ENCODE data around the gene COL28A1.
"Not testable (repeated sequence)": the region's sequence is repeated elsewhere in the genome, so short reads cannot be mapped to it uniquely, and the experiment has no call there.

Gene COL28A1

DNA sequence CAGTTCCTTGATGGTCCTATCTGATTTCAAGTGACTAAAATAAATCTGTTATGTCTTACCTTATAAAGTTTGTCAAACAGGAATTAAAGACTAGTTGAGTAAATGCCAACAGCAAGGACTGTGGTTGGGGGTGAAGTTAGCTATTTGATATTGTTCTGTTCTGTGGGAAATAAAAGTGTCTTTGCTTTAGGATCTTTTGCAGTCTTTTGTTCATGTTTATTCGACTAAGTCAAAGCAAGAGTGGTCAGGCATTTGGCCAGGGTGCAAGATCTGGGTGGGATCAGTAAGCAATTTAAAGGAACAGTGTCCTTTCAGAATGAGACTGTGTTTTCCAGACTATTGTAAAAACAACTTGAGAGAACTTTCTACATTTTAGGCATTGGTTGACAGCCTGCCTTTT lies at the start of gene COL28A1:
Gene COL28A1, minus strand, starts transcription at position 183 of the 400 bp plus-strand sequence. CDS start 2,998 bp downstream, outside the sequence.
- no peak for DNase-seq

- DNase-seq = no peak
These were observed 49.0 kb upstream of the COL28A1 start for GRCh38 chr7:7584653-7585052.

- DNase-seq = no peak
These were observed 48.1 kb upstream of the COL28A1 start for GRCh38 chr7:7583731-7584130.

GRCh38 chr7:7582596-7582995 lies 46.9 kb upstream of the COL28A1 start:
- DNase-seq = no peak

GRCh38 chr7:7581531-7582179 lies 46.0 kb upstream of the COL28A1 start:
- DNase-seq = no peak

DNA sequence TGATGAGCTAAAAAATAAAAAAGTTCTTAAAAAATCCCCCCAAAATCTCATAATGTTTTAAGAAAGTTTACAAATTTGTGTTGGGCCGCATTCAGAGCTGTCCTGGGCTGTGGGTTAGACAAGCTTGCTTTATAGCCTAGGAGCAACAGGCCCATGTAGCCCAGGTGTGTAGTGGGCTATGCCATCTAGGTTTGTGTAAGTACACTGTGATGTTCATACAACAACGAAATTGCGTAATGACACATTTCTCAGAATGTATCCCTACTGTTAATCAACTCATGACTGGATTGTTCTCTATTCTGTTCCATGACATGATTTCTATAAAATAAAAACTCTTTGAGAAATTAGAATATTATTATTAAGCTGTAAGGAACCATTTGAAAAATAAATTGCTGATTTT lies 44.0 kb upstream of the COL28A1 start:
- DNase-seq = no peak

- DNase-seq = no peak
These were observed 42.2 kb upstream of the COL28A1 start for GRCh38 chr7:7577888-7578287.

DNA sequence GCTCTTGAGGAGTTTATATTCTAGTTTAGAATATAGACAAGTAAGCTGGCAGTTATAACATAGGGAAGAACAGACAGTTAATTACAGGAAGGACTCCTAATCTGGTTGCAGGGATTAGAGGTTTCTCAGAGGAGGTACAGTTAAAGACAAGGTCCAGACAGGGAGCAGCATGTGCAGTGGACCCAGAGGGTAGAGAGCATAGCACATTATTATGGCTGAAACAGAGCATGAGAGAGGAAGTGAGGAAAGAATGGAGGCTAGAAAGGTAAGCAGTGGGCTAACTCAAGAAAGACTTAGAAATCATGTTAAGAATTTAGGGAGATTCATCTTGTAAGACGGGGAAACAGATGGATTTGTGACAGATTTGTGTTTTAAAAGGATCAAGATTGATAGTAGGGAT lies 40.7 kb upstream of the COL28A1 start:
- no peak for DNase-seq

DNA sequence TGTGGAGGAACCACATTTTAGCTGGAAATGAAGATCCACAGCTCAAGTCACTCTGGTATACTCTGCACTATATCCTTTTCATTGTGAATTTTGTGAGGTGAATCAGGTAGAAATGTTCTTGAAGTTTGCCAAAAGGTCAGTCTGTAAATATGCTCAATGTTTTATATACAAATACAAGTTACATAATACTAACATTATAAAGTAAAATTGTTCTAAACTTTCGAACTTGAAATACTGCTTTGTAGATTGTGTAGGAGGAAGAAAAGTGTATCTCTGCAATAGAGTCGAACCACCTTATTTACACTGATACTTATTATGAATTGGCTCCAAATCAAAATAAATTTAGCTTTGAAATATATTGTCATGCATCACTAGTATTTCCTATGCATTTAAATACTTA lies 38.0 kb upstream of the COL28A1 start:
- no peak for DNase-seq

- DNase-seq = no peak
These were observed 34.9 kb upstream of the COL28A1 start for GRCh38 chr7:7570584-7570983.

- no peak for DNase-seq
These were observed 33.9 kb upstream of the COL28A1 start for GRCh38 chr7:7569615-7570014.

DNA sequence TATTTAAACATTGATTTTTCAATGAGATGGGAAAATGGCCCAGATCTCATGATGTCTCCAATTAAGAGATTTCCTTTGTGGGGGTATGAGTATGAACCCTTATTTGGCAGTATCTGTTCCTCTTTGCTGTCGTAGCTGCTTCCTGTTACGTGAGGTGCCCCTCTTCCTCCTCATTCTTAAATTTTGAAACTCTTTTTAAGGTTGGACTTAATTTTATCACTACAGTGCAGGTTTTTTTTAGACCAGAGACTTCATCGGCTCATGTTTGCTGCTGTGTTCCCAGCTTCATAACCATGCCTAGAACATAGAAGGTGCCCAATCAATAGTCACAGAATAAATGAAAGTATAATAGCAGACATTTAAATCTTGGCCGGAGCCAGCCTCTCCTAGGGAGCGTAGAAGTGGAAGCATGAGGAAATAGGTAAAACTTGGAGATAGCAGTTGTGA lies 33.4 kb upstream of the COL28A1 start:
- no peak for DNase-seq

DNA sequence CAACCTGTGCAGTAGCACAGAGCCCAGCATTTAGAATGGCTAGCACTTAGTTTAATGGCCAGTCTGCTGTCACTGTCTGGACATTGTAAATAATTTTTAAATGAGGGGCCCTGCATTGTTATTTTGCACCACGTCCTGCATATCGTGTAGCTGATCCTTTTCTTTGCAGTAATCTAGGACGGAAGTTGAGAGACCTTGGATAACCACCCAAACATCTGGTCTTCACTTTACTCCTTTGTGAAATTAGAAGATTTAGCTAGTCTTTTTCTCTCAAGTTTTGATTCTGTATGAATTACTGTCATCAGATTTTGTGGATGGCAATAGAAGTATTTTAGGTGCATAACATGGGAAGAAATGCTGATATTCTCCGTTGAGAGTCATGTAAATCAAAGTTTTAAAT lies 32.9 kb upstream of the COL28A1 start:
- DNase-seq = no peak

- no peak for DNase-seq
These were observed 32.3 kb upstream of the COL28A1 start for GRCh38 chr7:7567898-7568531.

DNA sequence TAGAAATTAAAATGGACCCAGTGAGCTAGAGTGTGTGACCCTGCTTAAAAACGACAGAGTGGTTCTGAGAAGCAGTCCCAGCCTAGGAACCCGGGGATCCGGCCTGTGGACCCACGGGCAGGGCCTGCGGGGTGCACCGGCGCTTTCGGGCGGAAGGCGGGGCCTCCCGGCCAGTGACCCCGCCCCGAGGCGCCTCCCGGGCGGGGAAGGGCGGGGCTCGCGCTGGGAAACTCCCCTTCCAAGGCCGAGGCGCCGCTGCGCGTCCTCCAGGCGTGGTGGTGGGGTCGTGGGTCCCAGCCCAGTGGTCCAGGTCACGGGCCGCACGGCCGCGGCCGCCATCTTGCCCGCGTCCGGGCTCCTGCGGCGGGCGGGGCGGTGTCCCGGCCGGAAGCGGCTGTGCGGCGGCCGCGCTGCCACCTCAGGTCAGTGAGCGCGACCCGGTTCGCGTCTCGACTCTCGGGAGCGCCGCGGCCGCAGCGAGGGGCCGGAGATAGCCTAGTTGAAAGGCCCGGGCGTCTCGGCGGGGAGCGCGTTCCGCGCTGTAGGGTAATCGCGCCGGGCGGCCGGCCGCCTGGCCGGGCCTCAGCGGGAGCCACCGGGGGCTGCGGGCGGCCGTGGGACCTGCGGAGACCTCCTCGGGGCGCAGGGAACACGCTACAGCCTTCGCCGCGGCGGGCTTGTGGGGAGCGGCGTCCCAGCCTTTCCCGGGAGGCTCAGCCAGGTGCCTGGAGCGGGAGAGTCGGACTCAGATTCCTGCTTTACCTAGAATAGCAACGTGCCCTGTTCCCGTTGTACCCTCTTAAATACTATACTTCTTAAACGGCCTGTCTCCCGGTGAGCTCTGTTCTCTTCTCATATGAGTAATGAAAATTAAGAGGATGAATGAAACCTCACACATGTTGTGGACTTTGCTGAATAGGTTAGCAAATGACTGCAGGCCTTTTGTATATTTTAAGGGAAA lies 31.3 kb upstream of the COL28A1 start, which contains the start of gene MIOS:
Gene MIOS, plus strand, starts transcription at position 234 of the 961 bp plus-strand sequence. CDS start 5,592 bp downstream, outside the sequence.
- peak; percentile 56 for DNase-seq

DNA sequence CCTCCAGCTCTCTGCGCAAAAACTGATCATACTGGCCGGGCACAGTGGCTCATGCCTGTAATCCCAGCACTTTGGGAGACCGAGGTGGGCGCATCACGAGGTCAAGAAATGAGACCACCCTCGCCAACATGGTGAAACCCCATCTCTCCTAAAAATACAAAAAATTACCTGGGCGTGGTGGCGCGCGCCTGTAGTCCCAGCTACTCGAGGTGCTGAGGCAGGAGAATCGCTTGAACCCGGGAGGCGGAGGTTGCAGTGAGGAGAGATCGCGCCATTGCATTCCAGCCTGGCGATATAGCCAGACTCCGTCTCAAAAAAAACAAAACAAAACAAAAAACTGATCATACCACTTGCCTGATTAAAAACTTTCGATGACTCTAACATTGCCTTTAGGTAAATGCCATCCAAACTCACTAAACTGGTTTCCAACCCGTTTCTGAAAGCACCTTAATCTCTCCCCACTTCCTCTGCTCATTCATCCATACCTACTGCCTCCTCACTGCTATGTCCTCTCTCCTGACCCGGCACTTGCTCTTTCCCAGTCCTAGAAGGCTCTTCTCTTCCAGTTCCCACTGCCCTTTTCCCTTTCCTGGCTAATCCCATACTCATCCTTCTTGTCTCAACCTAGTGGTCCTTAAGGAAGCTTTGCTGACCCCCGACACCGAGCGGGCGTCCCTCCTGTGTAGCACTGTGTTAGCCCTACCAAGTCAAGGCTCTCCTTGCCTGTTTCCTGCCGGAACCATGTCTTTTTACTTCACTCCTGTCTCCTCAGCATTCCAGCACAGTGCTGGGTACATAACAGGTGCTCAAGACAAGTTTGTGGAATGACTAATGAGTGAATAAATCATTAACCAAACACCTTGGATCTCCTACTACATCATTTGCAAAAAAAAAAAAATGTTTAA lies 30.3 kb upstream of the COL28A1 start:
- DNase-seq = no peak

GRCh38 chr7:7565018-7565680 lies 29.5 kb upstream of the COL28A1 start:
- no peak for DNase-seq

DNA sequence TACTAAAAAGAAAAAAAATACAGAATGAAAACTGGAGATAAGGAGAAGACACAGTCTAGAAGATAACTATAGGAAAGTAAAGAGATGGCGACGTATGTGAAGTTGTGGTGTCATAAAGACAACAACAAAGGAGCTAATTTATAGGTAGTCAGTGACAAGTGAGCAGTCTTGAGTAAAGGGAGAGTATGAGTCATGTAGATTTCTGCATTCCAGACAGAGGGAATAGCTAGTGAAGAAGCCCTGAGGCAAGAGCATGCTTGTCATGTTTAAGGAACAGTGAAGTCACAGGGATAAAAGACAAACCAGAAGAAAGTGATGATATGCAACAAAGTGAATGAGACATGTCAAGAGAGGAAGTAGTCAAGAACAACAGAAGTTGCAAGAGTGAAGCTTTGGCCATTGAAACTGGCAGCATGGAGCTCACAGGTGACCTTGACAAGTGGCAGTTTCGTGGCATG lies 28.7 kb upstream of the COL28A1 start:
- no peak for DNase-seq

DNA sequence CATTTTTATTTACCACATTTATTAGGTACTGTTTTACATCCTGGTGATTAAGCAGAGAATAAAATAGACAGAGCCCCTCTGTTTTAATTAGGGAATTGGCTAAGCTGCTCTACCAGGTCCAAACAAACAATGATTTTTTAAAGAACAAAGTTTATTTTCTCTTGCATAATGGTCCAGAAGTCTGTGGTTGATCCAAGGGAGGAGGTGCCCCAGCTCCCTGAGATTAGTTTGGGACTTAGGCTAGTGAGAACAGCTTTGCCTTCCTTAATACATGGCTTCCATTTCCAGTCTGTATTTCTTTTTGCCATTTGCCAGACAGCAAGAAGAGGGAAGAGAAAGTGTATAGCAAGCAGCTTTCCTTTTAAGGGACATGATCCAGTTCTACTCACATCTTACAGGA lies 28.1 kb upstream of the COL28A1 start:
- no peak for DNase-seq

GRCh38 chr7:7563269-7563668 lies 27.6 kb upstream of the COL28A1 start:
- no peak for DNase-seq

- no peak for DNase-seq
These were observed 27.1 kb upstream of the COL28A1 start for GRCh38 chr7:7562736-7563135.

- not testable (repeated sequence) for DNase-seq
These were observed 25.9 kb upstream of the COL28A1 start for GRCh38 chr7:7561591-7561990.
